ENCODE data around the gene PTH2R. TPM values are rescaled to one million over a fixed set of nuclear protein-coding genes. Genes with fewer than 3 reads are reported as not detected.

Gene PTH2R
- total and polyA plus RNA-seq, 2 experiments from 2014 or later: 0.18 to 0.38 TPM

DNA sequence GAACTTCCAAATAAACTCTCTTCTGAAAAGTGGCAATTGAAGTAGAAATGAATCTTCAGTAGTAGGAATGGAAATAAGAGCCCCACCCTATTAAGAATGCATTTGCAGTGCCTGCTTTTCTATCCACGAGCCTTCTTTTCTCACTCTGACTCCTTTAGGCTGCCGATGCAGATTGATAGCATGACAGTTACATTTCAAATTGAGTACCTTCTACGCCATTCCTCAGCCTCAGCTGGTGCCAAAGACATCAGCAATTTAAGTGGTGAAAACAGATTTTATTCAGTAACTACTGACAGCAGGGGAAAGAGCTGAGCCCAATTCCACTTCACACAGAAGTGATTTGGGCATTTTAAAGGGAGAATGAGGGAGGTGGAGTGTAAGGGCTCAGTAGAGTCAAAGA, 85.5 kb downstream of the PTH2R start:
- Mint-ChIP-seq H3K4me3 (no peak overlapping the region), H3K9me3 (no peaks in the 10 kb centered on the region), H3K4me1 (peaks cover 12% of the 10 kb centered on the region), H3K27ac (no peak overlapping the region), H3K27me3 (ENCODE audit: insufficient read depth, low read depth, poor library complexity) (no peaks in the 10 kb centered on the region), H3K36me3 (ENCODE audit: low read depth) (no peaks in the 10 kb centered on the region)
- Histone ChIP-seq H4K20me1 (replicated peaks; ENCODE audit: insufficient read depth) (no peaks in the 10 kb centered on the region), H2AFZ (no peak overlapping the region), H3K4me3 (no peak overlapping the region), H3K27me3 (ENCODE audit: insufficient read depth) (no peaks in the 10 kb centered on the region), H3K79me2 (replicated peaks; ENCODE audit: insufficient read depth) (no peaks in the 10 kb centered on the region), H3K4me2 (no peak overlapping the region), H3K9me2 (ENCODE audit: insufficient read depth) (no peaks in the 10 kb centered on the region), H3F3A (replicated peaks; ENCODE audit: low read depth) (no peaks in the 10 kb centered on the region), H3K36me3 (ENCODE audit: insufficient read depth) (no peaks in the 10 kb centered on the region), H3K27ac (ENCODE audit: low read depth) (no peak overlapping the region), H3K4me1 (ENCODE audit: insufficient read depth) (peaks cover 13% of the 10 kb centered on the region)
- ATAC-seq (no peak), DNase-seq (ENCODE audit: low spot score) (no peak)
- TF ChIP-seq EZH2phosphoT487 (IDR thresholded peaks at IDR 0.05; ENCODE audit: unreplicated experiment) (no peak), ZNF331 (CRISPR knock-in tag; IDR thresholded peaks at IDR 0.05; ENCODE audit: low read depth) (no peak), ZNF462 (CRISPR knock-in tag; IDR thresholded peaks at IDR 0.05) (no peak), REST (IDR thresholded peaks at IDR 0.05; ENCODE audit: unreplicated experiment) (no peak), ZNF114 (CRISPR knock-in tag; IDR thresholded peaks at IDR 0.05) (no peak), JUNB (IDR thresholded peaks at IDR 0.05; ENCODE audit: unreplicated experiment) (no peak), STAT1 (IDR thresholded peaks at IDR 0.05; ENCODE audit: unreplicated experiment) (no peak), POLR2AphosphoS5 (IDR thresholded peaks at IDR 0.05; ENCODE audit: low read depth) (no peak), CTCF (conservative IDR thresholded peaks at IDR 0.05; ENCODE audit: low read depth in 2 of 2) (no peak)
- TF ChIP-seq, protein P1, sequence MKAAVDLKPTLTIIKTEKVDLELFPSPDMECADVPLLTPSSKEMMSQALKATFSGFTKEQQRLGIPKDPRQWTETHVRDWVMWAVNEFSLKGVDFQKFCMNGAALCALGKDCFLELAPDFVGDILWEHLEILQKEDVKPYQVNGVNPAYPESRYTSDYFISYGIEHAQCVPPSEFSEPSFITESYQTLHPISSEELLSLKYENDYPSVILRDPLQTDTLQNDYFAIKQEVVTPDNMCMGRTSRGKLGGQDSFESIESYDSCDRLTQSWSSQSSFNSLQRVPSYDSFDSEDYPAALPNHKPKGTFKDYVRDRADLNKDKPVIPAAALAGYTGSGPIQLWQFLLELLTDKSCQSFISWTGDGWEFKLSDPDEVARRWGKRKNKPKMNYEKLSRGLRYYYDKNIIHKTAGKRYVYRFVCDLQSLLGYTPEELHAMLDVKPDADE (IDR thresholded peaks at IDR 0.05): no peak

Measured in GM23338 (cell line).